T-helper 9 cell (primary cell): ENCODE measurements around the gene LCLAT1.

Source experiments
- DNase-seq: peaks from one replicate; pipeline ENCODE4 v3.0.0-alpha.2; 2020

The LCLAT1 gene

DNA sequence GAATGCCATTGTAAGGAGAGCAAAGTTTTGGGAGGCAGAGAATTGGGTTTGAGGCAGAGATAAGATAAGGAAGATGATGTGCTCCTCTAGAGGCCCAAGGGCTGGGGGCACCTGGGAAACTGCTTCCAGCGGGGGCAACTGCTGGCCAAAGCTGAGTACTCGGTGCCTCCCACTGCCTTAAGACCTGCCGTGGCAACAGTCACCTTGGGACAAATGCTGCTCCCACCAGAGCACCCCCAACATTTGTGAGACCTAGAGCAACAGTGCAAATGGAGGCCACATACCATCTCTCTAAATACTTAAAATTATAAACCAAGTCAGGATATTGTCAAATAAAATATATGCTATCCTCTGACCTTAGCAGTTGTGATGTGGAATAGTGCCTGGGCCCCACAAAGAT is 233.1 kb downstream of the LCLAT1 start:
- no peak for DNase-seq

DNA sequence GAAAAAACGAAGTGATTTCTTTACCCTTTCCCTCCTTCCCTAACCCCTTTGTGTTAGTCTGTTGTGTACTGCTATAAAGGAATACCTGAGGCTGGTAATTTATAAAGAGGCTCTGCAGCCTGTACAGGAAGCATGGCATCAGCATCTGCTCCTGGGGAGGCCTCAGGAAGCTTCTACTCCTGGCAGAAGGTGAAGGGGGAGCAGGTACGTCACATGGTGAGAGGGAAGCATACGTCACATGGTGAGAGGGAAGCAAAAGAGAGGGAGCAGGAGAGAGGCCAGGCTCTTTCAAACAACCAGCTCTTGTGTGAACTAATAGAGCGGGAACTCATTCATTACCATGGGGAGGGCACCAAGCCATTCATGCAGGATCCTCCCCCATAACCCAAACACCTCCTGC is 234.0 kb downstream of the LCLAT1 start:
- no peak for DNase-seq

DNA sequence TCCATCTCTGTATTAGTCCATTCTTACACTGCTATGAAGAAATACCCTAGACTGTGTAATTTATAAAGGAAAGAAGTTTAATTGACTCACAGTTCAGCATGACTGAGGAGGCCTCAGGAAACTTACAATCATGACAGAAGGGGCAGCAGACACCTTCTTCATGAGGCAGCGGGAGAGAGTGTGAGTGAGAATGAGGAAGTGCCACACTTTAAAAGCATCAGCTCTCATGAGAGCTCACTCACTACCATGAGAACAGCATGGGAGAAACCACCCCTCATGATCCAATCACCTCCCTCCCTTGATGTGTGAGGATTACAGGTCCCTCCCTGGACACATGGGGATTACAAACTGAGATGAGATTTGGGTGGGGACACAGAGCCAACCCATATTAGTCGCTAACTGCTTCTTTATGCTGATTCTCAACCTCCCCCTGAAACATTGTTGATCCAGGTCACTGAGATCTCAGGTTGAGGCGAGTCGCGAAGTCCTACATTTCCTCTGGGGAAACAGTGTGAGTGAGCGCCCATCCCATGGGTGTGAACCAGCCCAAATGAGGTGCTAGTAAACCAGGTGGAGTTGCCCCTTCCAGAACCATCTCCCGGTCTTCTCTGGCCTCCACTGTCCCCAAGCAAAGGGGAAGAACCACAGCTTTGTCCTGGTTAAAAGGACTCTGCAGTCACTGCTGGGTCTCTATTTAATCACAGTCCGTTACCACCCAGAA is 236.3 kb downstream of the LCLAT1 start:
- no peak for DNase-seq

DNA sequence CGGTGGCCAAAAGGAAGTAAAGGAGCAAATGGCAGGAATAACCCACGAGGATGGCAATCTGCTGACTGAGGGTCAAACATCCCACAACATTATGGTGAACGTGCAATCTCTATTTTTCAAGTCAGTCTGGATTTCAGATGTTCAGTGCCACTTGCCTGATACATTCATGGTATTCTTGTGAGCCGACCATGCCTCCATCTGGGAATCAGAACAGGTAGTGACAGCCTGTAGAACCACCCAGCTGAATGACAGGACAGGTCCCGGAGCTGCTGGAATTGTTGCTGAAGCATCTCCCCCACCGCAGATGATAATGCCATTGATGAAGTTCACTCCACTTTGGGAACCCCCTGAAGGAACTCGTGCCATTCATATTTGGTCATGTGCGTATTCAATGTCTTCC is 237.0 kb downstream of the LCLAT1 start:
- no peak for DNase-seq

DNA sequence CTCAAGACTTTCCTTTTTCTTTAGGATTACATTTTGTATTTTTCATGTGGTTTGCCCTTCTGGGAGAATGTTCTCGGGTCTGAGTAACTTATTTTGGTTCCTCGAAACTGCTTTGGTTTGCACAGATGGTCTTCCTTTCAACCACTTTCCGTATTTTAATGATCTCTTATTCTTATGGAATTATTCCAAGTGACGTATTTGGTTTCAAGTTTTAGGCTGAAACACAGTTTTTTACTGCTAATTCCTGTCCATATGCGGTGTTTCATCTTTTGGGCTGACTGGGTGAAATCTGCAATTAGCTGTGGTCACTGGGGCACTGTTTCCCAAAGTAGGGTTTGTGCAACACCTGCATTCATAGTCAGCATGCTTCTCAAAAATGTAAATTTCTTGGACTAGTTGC is 237.5 kb downstream of the LCLAT1 start:
- DNase-seq: no peak

DNA sequence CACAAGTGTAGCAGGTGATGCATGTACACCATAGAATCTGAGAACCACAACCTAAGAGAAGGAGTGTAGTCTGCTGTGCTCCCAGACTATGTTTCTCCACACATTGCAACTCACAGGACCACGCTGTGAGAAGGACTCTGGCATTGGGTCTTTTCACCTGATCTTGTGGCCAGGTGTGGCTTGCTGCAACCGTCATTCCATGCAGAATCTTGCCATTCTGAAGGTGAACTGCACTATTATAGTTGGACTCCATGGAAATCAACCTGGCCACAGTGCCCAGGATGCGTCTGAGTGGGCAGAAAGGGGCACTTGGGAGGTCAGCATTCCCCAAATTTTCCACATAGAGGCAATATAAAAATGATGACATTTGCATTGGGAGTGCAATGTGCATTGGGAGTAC is 237.9 kb downstream of the LCLAT1 start:
- DNase-seq: no peak

DNA sequence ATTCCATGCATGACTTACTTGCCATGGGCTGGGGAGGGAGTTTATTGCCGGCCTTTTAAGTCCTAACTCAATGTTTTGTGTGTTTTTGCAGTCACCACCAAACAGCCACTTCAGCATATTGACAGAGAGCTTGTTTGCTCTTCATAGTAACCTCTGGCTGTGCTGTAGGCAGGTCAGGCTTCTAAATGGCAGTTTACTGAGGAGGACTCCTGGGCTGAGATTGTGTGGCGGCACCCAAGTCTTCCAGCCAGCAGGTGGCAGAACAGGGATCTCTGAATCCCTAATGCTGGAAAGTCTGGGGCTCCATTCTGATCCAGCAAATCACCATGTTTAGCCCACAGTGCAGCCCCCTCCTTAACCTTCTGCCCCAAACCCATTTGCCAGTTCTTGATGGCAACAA is 239.0 kb downstream of the LCLAT1 start:
- no peak for DNase-seq

DNA sequence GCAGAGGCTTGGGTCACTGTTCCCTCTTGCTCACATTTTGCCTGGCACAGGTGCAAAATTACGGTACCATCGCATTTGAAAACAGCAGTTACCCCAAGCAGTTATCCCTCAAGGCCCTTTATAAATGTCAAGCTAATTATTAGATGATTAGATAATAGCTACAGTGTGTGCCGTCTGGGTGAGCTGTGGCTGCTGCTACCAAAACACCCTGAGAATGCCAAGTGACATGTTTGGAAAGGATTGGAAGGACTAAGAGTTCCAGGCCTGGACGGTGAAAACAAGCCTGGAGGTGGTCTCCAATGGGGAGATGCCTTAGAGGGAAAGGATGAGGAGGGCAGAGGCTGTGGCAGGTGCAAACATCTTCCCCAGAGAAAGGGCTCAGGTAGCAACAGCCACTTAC is 239.6 kb downstream of the LCLAT1 start:
- no peak for DNase-seq

DNA sequence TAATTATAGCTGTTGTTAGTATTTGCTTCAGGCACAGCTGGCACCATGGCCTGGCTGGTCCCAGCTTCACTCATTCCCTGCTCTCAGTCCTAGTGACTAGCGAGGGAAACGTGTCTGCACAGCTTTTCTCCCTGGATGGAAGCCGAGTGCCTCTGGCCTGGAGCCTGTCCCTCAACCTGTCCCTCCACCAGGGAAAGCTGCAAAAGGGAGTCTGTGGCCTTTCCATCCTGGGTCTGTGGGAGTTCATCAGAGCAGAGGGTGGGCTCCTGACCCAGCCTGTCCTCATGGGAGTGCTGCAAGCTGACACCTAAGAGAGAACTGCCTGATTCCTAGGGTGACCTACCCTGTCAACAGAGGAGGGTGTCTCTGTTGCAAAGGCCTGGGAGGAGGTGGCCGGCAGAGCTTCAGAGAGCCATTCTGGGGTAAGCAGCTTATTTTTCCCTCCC is 241.9 kb downstream of the LCLAT1 start:
- no peak for DNase-seq

DNA sequence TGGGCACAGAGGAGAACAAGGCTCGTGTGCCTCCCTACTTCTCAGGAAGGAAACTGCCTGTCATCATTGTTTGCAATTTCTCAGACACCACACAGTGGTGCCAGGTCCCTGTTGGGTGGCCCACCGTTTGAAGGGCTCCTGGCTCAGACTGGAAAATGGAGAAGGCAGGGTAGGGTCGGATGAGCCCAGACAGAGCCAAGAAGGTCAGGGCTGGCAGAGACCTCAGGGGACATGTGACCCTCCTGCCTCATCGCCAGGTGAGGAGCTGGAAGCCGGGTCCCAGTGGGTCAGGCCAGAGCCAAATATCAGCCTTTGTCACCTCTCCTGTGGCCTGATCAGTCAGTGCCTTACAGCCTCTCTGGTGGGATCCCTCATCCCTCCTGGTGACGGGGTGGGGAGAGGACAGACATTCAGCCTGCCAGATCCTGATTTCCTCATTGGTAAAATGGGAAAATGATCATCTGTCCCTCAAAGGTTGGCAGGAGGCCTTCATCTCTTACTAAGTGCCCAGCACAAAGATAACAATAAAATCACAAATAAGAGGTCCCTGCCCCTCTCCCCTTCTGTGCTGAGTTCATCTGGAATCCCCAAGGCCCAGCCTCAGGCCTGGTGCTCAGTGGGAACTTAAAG is 242.6 kb downstream of the LCLAT1 start:
- DNase-seq: no peak

DNA sequence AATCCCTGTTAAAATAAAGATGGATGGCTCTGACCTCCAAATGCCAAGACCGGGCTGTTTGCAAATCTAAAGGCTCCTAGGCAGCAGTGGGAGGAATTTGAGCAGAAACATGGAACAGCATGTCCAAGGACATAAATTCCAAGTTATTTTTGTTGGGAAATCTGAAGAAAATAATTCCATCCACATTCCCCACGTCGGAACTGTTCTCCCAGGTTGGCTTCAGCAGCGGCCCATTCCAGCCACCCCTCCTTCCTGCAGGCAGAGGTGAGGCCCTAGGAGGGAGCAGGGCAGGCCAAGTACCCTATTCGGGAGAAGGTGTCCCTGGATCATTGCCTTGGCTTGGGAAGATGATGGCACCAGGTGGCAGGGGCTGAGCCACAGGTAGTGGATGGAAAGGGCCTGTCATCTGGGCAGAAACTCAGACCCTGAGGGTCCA is 243.1 kb downstream of the LCLAT1 start:
- DNase-seq: no peak

DNA sequence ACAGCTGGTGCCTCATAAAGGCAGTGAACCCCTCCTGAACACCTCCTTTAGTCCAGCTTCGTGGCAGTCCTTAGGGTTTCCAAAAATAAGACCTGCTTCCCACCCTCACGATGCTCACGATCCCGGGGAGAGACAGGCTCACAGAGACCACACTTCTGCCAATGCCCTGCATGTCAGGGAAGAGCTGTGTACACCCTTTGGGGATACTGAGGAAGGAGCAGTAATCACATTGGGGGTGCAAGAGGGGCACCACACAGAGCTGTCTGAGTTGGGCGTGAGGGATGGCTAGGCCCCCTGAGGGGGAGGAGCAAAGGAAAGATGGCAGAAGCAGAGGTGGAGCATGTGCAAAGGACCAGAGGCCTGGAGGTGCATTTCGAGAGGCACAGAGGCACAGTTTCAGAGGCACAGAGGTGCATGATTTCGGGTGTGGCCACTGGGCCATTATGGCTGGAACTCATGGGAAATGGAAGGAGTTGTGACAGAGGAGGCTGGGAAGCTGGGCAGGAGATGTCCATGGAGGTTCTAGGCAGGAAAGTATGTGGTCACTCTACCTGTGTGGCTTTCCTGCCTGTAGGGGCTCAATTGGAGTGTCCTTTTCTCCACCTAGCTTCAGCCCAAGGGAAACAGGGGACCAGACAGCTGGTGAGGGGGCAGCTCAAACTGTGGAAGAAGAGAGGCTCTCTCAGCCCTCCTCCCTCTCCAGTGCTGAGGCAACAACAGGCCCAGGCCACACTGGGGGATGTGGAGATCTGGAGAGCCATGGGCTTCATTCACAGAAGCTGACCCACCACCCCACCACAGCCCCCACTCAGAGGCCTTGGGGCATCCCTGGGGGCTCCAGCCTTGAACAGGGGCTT is 244.3 kb downstream of the LCLAT1 start:
- DNase-seq: no peak

DNA sequence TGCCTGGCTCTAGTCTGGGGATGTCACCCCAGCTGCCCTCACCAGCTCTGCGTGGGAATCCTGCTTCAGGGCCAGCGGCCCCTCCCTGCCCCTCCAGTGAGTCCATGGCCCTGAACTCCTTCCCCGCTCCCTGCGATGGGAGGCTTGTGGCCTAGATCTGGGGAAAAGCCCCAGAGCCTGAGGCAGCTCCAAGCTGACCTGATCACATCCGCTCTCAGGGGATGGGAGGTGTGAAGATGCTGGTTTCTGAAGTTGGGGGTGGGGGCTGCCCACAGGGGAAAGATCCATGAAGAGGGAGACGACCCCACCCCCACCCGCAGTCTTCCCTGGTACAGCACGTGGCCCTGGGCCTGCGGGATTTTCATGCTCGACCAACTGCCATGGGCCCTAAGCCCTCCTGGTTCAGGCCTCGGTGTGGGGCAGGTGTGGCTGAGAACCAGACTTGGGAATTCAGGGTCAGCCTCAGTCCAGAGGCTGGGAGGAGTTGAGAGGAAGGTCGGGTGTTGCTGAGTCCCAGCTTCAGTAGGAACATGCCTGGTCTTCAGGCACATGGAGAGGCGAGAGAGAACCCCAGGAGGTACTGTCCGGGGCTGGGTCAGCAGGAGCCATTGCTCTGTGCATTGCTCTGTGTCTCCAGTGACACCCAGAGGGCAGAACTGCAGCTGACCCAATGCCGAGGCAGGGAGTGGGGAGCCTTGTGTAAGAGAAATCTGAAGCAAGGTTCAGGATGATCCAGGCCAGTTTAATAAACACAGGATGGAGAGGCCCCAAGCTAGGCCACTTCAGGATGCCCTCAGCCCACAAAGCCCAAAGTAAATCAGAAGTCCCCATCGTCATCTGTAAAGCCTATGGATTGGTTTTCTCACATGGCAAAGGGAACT is 245.1 kb downstream of the LCLAT1 start:
- DNase-seq: no peak

DNA sequence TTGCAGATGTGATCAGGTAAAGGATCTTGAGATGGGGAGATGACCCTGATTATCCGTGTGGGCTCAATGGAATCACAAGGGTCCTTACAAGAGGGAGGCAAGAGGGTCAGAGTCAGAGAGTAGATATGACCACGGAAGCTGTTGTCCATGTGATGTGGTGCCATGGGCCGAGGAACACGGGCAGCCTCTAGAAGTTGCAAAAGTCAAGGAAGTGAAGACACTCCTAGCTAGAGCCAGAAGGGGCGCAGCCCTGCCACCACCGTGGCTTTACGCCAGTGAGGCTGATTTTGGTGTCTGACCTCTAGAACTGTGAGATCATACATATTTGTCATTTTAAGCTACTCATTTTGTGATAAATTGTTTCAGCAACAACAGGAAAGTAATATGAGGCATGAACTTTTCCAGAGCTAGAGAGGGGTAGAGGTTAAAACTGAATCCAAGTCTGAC is 245.8 kb downstream of the LCLAT1 start:
- no peak for DNase-seq
